ENCODE data around the gene ERC2.

- TF ChIP-seq, protein P1, sequence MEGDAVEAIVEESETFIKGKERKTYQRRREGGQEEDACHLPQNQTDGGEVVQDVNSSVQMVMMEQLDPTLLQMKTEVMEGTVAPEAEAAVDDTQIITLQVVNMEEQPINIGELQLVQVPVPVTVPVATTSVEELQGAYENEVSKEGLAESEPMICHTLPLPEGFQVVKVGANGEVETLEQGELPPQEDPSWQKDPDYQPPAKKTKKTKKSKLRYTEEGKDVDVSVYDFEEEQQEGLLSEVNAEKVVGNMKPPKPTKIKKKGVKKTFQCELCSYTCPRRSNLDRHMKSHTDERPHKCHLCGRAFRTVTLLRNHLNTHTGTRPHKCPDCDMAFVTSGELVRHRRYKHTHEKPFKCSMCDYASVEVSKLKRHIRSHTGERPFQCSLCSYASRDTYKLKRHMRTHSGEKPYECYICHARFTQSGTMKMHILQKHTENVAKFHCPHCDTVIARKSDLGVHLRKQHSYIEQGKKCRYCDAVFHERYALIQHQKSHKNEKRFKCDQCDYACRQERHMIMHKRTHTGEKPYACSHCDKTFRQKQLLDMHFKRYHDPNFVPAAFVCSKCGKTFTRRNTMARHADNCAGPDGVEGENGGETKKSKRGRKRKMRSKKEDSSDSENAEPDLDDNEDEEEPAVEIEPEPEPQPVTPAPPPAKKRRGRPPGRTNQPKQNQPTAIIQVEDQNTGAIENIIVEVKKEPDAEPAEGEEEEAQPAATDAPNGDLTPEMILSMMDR (IDR thresholded peaks at IDR 0.05; ENCODE audit: low read length): no peak
- no peak for TF ChIP-seq EZH2 (IDR thresholded peaks at IDR 0.05; ENCODE audit: borderline replicate concordance, low read length)
Measured at GRCh38 chr3:56397798-56398197, 70.5 kb downstream of the ERC2 start.
